Loucy (cell line): Measurements from ENCODE around the gene APCS.

Experiments
- H2AFZ ChIP-seq: fragments of 200-600 bp; sonication (generic); 2 replicates; pipeline ENCODE4 v1.6.0; 2016; ENCODE audit warnings: antibody characterized with exemption, mild to moderate bottlenecking, low read length, moderate library complexity
- H3F3A ChIP-seq: fragments of 200-600 bp; 2 replicates; pipeline ENCODE4 v1.6.0; 2016; ENCODE audit warnings: antibody characterized with exemption, low read depth, mild to moderate bottlenecking
- H3K27me3 ChIP-seq: fragments of 200-600 bp; sonication (generic); 2 replicates; pipeline ENCODE4 v1.6.1; 2014; ENCODE audit warnings: low read length, mild to moderate bottlenecking; ENCODE audit not compliant: insufficient read depth, poor library complexity, severe bottlenecking
- H3K36me3 ChIP-seq: fragments of 200-600 bp; sonication (generic); 2 replicates; pipeline ENCODE4 v1.6.1; 2016; ENCODE audit warnings: low read length; ENCODE audit not compliant: insufficient read depth
- H3K4me1 ChIP-seq: fragments of 200-600 bp; sonication (generic); 2 replicates; pipeline ENCODE4 v1.5.1; 2014; ENCODE audit warnings: low read length, mild to moderate bottlenecking; ENCODE audit not compliant: insufficient read depth, poor library complexity, severe bottlenecking
- H3K4me2 ChIP-seq: fragments of 200-600 bp; sonication (generic); 2 replicates; pipeline ENCODE4 v1.6.0; 2014; ENCODE audit warnings: antibody characterized with exemption, low read length, low read depth, mild to moderate bottlenecking; ENCODE audit not compliant: poor library complexity, severe bottlenecking
- H3K4me3 ChIP-seq: fragments of 200-600 bp; sonication (generic); 2 replicates; pipeline ENCODE4 v1.5.1; 2014; ENCODE audit warnings: low read length, mild to moderate bottlenecking, mixed read lengths; ENCODE audit not compliant: poor library complexity, severe bottlenecking
- H3K79me2 ChIP-seq: fragments of 200-600 bp; sonication (generic); 2 replicates; pipeline ENCODE4 v1.6.1; 2014; ENCODE audit warnings: low read length; ENCODE audit not compliant: insufficient read depth
- H3K9ac ChIP-seq: fragments of 200-600 bp; sonication (generic); 2 replicates; pipeline ENCODE4 v1.6.0; 2014; ENCODE audit warnings: mild to moderate bottlenecking, low read depth, low read length, moderate library complexity; ENCODE audit not compliant: poor library complexity, severe bottlenecking
- H3K9me2 ChIP-seq: fragments of 200-600 bp; sonication (generic); replicated peaks from 2 replicates; pipeline ENCODE4 v1.6.1; 2016; ENCODE audit warnings: low read depth, low read length, mixed read lengths
- H3K9me3 ChIP-seq: fragments of 200-600 bp; sonication (generic); 2 replicates; pipeline ENCODE4 v1.6.1; 2014; ENCODE audit warnings: mild to moderate bottlenecking, antibody characterized with exemption, low read length, low read depth; ENCODE audit not compliant: insufficient read depth
- H4K20me1 ChIP-seq: fragments of 200-600 bp; sonication (generic); 2 replicates; pipeline ENCODE4 v1.6.0; 2014; ENCODE audit warnings: antibody characterized with exemption, low read length, mild to moderate bottlenecking; ENCODE audit not compliant: insufficient read depth, poor library complexity, severe bottlenecking
- CTCF ChIP-seq: fragments of 200-600 bp; sonication (generic); conservative IDR thresholded peaks from 2 replicates; pipeline ENCODE4 v1.5.1; 2014; ENCODE audit warnings: mild to moderate bottlenecking, antibody characterized with exemption, low read length
- EZH2phosphoT487 ChIP-seq: fragments of 200-600 bp; IDR thresholded peaks from 2 replicates; pipeline ENCODE4 v1.6.1; 2018; ENCODE audit warnings: antibody characterized with exemption, mild to moderate bottlenecking, moderate library complexity, borderline replicate concordance

The APCS gene

GRCh38 chr1:159600894-159601293, 13.3 kb downstream of the APCS start:
- H3K27me3 ChIP-seq: no peaks in the 10 kb centered on the region
- no peaks in the 10 kb centered on the region for H3F3A ChIP-seq
- no peaks in the 10 kb centered on the region for H3K9me2 ChIP-seq
- no peak overlapping the region for H2AFZ ChIP-seq
- H3K4me2 ChIP-seq: no peak overlapping the region
- H3K36me3 ChIP-seq: no peaks in the 10 kb centered on the region
- no peaks in the 10 kb centered on the region for H4K20me1 ChIP-seq
- no peaks in the 10 kb centered on the region for H3K79me2 ChIP-seq
- H3K9ac ChIP-seq: no peak overlapping the region
- H3K4me1 ChIP-seq: no peaks in the 10 kb centered on the region
- no peak overlapping the region for H3K4me3 ChIP-seq
- no peaks in the 10 kb centered on the region for H3K9me3 ChIP-seq
- no peak for TF ChIP-seq EZH2phosphoT487
- no peak for TF ChIP-seq CTCF

GRCh38 chr1:159602501-159602999, 14.9 kb downstream of the APCS start:
- no peaks in the 10 kb centered on the region for H3K79me2 ChIP-seq
- no peaks in the 10 kb centered on the region for H3K27me3 ChIP-seq
- no peaks in the 10 kb centered on the region for H3K36me3 ChIP-seq
- no peaks in the 10 kb centered on the region for H4K20me1 ChIP-seq
- TF ChIP-seq EZH2phosphoT487 (no peak), CTCF (no peak)
- H3K4me3 ChIP-seq: no peak overlapping the region
- no peaks in the 10 kb centered on the region for H3K9me3 ChIP-seq
- H3K4me1 ChIP-seq: no peaks in the 10 kb centered on the region
- H3F3A ChIP-seq: no peaks in the 10 kb centered on the region
- no peak overlapping the region for H2AFZ ChIP-seq
- H3K9me2 ChIP-seq: no peaks in the 10 kb centered on the region
- no peak overlapping the region for H3K4me2 ChIP-seq
- H3K9ac ChIP-seq: no peak overlapping the region

- no peaks in the 10 kb centered on the region for H3K27me3 ChIP-seq
- TF ChIP-seq EZH2phosphoT487 (no peak), CTCF (no peak)
- H3K9me2 ChIP-seq: no peaks in the 10 kb centered on the region; the same call in 1 of the 2 replicates
- no peaks in the 10 kb centered on the region for H3F3A ChIP-seq
- no peak overlapping the region for H3K4me2 ChIP-seq
- H3K9ac ChIP-seq: no peak overlapping the region
- no peaks in the 10 kb centered on the region for H3K79me2 ChIP-seq
- no peaks in the 10 kb centered on the region for H3K36me3 ChIP-seq
- H3K4me1 ChIP-seq: no peaks in the 10 kb centered on the region
- H4K20me1 ChIP-seq: no peaks in the 10 kb centered on the region
- no peak overlapping the region for H2AFZ ChIP-seq
- H3K9me3 ChIP-seq: no peaks in the 10 kb centered on the region
- no peak overlapping the region for H3K4me3 ChIP-seq
Measured at GRCh38 chr1:159612211-159612885, 24.7 kb downstream of the APCS start.
